Tibial nerve (tissue), 3 donors: ENCODE data around the gene PSG11.
"Not testable (repeated sequence)": the region's sequence is repeated elsewhere in the genome, so short reads cannot be mapped to it uniquely, and the experiment has no call there.

Experiments
- CTCF ChIP-seq, 5 experiments: fragments of 200-600 bp in 3 of 5; fragments of 450-650 bp in 2 of 5; sonication (generic) in 3 of 5; IDR thresholded peaks; one replicate each; pipeline ENCODE4 v1.5.1; 2016 to 2019; ENCODE audit warnings: antibody characterized with exemption in 5 of 5, mild to moderate bottlenecking in 3 of 5, moderate library complexity in 2 of 5
- POLR2A ChIP-seq, 2 donors: fragments of 450-650 bp; IDR thresholded peaks; one replicate each; pipeline ENCODE4 v1.6.1; 2017; ENCODE audit warnings: antibody characterized with exemption in 2 of 2, mild to moderate bottlenecking in 2 of 2, moderate library complexity in 2 of 2

GRCh38 chr19:42989186-42989585, 37.1 kb downstream of the PSG11 start:
- TF ChIP-seq POLR2A, CTCF (IDR thresholded peaks at IDR 0.05): not testable (repeated sequence)
